Liver (tissue), 9 donors: ENCODE data around the gene LYRM2. TPM values are rescaled to one million over a fixed set of nuclear protein-coding genes. Genes with fewer than 3 reads are reported as not detected.

Experiments
- DNase-seq: peaks from one replicate; pipeline ENCODE4 v3.0.0-alpha.2; 2017; ENCODE audit warnings: low spot score
- H3K27ac ChIP-seq, 2 donors: one replicate each; pipeline ENCODE4 v1.7.0; 2013; ENCODE audit warnings: inconsistent platforms in 2 of 2, low read length in 2 of 2, control low read depth in 1 of 2, low read depth in 1 of 2, mild to moderate bottlenecking in 1 of 2
- H3K27me3 ChIP-seq, 4 donors: one replicate each; pipeline versions ENCODE4 v1.6.1 to v1.7.0; 2013; ENCODE audit warnings: low read length in 3 of 4, inconsistent platforms in 1 of 4, mild to moderate bottlenecking in 1 of 4, moderate library complexity in 1 of 4; ENCODE audit not compliant: control insufficient read depth in 4 of 4, insufficient read depth in 4 of 4
- H3K36me3 ChIP-seq, 4 donors: one replicate each; pipeline versions ENCODE4 v1.6.1 to v1.7.0; 2013; ENCODE audit warnings: low read length in 3 of 4, mild to moderate bottlenecking in 3 of 4, low read depth in 1 of 4, moderate library complexity in 1 of 4; ENCODE audit not compliant: control insufficient read depth in 4 of 4, insufficient read depth in 3 of 4
- H3K4me1 ChIP-seq, 4 donors: one replicate each; pipeline versions ENCODE4 v1.6.1 to v1.7.0; 2013; ENCODE audit warnings: low read length in 3 of 4, mild to moderate bottlenecking in 3 of 4, moderate library complexity in 1 of 4; ENCODE audit not compliant: control insufficient read depth in 4 of 4, insufficient read depth in 4 of 4
- H3K4me3 ChIP-seq, 3 donors: one replicate each; pipeline versions ENCODE4 v1.6.1 to v1.7.0; 2013; ENCODE audit warnings: low read length in 3 of 3, control low read depth in 1 of 3, low read depth in 1 of 3, mild to moderate bottlenecking in 1 of 3
- H3K9ac ChIP-seq, 2 donors: one replicate each; pipeline ENCODE4 v1.7.0; 2013; ENCODE audit warnings: low read length in 2 of 2, mild to moderate bottlenecking in 2 of 2, moderate library complexity in 2 of 2, control low read depth in 1 of 2, low read depth in 1 of 2
- H3K9me3 ChIP-seq, 4 donors: one replicate each; pipeline versions ENCODE4 v1.6.1 to v1.7.0; 2013; ENCODE audit warnings: low read length in 3 of 4; ENCODE audit not compliant: control insufficient read depth in 4 of 4
- EGR1 ChIP-seq, 2 donors: IDR thresholded peaks; 2 replicates each; pipeline ENCODE4 v1.6.1; 2016 to 2018; ENCODE audit warnings: antibody characterized with exemption in 2 of 2, low read depth in 2 of 2
- FOXA1 ChIP-seq: IDR thresholded peaks from 2 replicates; pipeline ENCODE4 v1.6.1; 2016; ENCODE audit warnings: antibody characterized with exemption
- FOXA2 ChIP-seq: IDR thresholded peaks from 2 replicates; pipeline ENCODE4 v1.6.1; 2016; ENCODE audit warnings: antibody characterized with exemption
- GABPA ChIP-seq, 2 donors: IDR thresholded peaks in 1 of 2; conservative IDR thresholded peaks in 1 of 2; 2 replicates each; pipeline ENCODE4 v1.6.1; 2016; ENCODE audit warnings: antibody characterized with exemption in 2 of 2, mild to moderate bottlenecking in 1 of 2, moderate library complexity in 1 of 2
- HNF4A ChIP-seq, 2 donors: conservative IDR thresholded peaks; 2 replicates each; pipeline ENCODE4 v1.6.1; 2016; ENCODE audit warnings: antibody characterized with exemption in 2 of 2, mild to moderate bottlenecking in 2 of 2
- HNF4G ChIP-seq: IDR thresholded peaks from 2 replicates; pipeline ENCODE4 v1.6.1; 2016; ENCODE audit warnings: antibody characterized with exemption
- JUND ChIP-seq, 2 donors: IDR thresholded peaks; 2 replicates each; pipeline ENCODE4 v1.6.1; 2016; ENCODE audit warnings: antibody characterized with exemption in 2 of 2
- NR2F2 ChIP-seq: IDR thresholded peaks from 2 replicates; pipeline ENCODE4 v1.6.1; 2016; ENCODE audit warnings: antibody characterized with exemption
- RAD21 ChIP-seq, 2 donors: IDR thresholded peaks; 2 replicates each; pipeline ENCODE4 v1.6.1; 2016; ENCODE audit warnings: antibody characterized with exemption in 2 of 2, mild to moderate bottlenecking in 2 of 2
- REST ChIP-seq: IDR thresholded peaks from 2 replicates; pipeline ENCODE4 v1.6.1; 2016; ENCODE audit warnings: antibody characterized with exemption, mild to moderate bottlenecking
- RXRA ChIP-seq, 2 donors: IDR thresholded peaks; 2 replicates each; pipeline ENCODE4 v1.6.1; 2017 to 2018; ENCODE audit warnings: antibody characterized with exemption in 2 of 2, mild to moderate bottlenecking in 1 of 2
- SP1 ChIP-seq: IDR thresholded peaks from 2 replicates; pipeline ENCODE4 v1.6.1; 2018; ENCODE audit warnings: antibody characterized with exemption, mild to moderate bottlenecking
- TAF1 ChIP-seq: conservative IDR thresholded peaks from 2 replicates; pipeline ENCODE4 v1.6.1; 2016; ENCODE audit warnings: antibody characterized with exemption, mild to moderate bottlenecking
- YY1 ChIP-seq: IDR thresholded peaks from 2 replicates; pipeline ENCODE4 v1.6.1; 2016; ENCODE audit warnings: antibody characterized with exemption, mild to moderate bottlenecking
- WGBS: extraction: QIAGEN DNeasy Blood & Tissue Kit; methylation state at CpG from one replicate; pipeline ENCODE4 v1.1.7; 2013; 5-methylcytosine and 5-hydroxymethylcytosine counted together
- polyA plus RNA-seq, 2 donors: library from polyadenylated mRNA; stranded (reverse) in 1 of 2; unstranded in 1 of 2; fragments of 200-250 nt in 1 of 2; fragments of >200 nt in 1 of 2; fragmentation: Nextera tagmentation in 1 of 2; extraction: Ambion mirVana in 1 of 2; gene quantifications; one replicate each; pipeline versions ENCODE4 v1.2.1 to v1.2.3, GENCODE V29; 2013 to 2015
- total RNA-seq, 2 donors: library from RNA; depleted of rRNA; stranded (reverse); fragments of >200 nt; gene quantifications; one replicate each; pipeline ENCODE4 v1.2.3, GENCODE V29; 2014
- TF ChIP-seq, protein P1 (sequence below): IDR thresholded peaks from 2 replicates; pipeline ENCODE4 v1.6.1; 2016; ENCODE audit warnings: antibody characterized with exemption
- TF ChIP-seq, protein P2 (sequence below): IDR thresholded peaks from 2 replicates; pipeline ENCODE4 v1.6.1; 2016; ENCODE audit warnings: antibody characterized with exemption
- TF ChIP-seq, protein P3 (sequence below): fragments of 150-350 bp; IDR thresholded peaks from 2 replicates; pipeline ENCODE4 v1.5.1; 2017; ENCODE audit warnings: improper control_type of control experiment, low read depth, low read length; ENCODE audit not compliant: missing input control
- TF ChIP-seq, protein P4 (sequence below): IDR thresholded peaks from 2 replicates; pipeline ENCODE4 v1.6.1; 2016; ENCODE audit warnings: antibody characterized with exemption
- donor health status: healthy.
- donor health status: healthy.
- donor health status: healthy.
- donor health status: healthy.
- donor health status: healthy.

LYRM2 gene
- total and polyA plus RNA-seq, 4 donors: 8.9 to 34.7 (median 12.4) TPM

DNA sequence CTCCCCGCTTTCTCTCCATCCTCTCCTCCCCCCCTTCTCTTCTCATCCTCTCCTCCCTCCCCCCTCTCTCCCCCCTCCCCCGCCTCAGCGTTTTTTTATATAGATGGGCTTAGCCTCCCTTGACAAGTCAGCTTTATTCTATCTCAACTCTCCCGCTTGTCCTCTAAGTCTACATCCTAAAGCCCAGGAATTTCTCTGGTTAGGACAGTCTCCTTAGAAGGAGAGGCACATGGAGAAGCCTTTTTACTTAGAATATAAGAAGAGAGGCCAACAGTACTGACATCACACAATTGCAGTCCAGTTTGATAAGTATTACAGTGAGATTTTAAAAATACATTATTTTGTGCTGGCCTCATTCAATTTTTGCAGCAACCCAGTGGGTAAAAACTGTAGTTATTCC is 83.5 kb downstream of the LYRM2 start (continued):
- no peak for TF ChIP-seq NR2F2
- no peak for TF ChIP-seq GABPA (IDR thresholded peaks at IDR 0.05 in 1 of 2, conservative IDR thresholded peaks at IDR 0.05 in 1 of 2)

GRCh38 chr6:89554106-89554505 is 84.4 kb downstream of the LYRM2 start:
- H3K4me1 ChIP-seq: no peaks in the 10 kb centered on the region
- H3K9ac ChIP-seq: no peak overlapping the region
- WGBS: 94% methylated on average over 5 of the region's 5 CpGs
- no peak for DNase-seq
- H3K9me3 ChIP-seq: peaks cover 0 to 5% (median 3%) of the 10 kb centered on the region in 4 donors
- H3K4me3 ChIP-seq: no peak overlapping the region
- H3K27ac ChIP-seq: no peak overlapping the region
- H3K27me3 ChIP-seq: no peaks in the 10 kb centered on the region
- TF ChIP-seq RAD21 (IDR thresholded peaks at IDR 0.05): no peak
- no peak for TF ChIP-seq TAF1
- TF ChIP-seq HNF4G: no peak
- no peak for TF ChIP-seq REST
- no peak for TF ChIP-seq JUND (IDR thresholded peaks at IDR 0.05)
- TF ChIP-seq, protein P1, sequence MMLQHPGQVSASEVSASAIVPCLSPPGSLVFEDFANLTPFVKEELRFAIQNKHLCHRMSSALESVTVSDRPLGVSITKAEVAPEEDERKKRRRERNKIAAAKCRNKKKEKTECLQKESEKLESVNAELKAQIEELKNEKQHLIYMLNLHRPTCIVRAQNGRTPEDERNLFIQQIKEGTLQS: no peak
- TF ChIP-seq SP1: no peak
- no peak for TF ChIP-seq RXRA (IDR thresholded peaks at IDR 0.05)
- TF ChIP-seq, protein P2, sequence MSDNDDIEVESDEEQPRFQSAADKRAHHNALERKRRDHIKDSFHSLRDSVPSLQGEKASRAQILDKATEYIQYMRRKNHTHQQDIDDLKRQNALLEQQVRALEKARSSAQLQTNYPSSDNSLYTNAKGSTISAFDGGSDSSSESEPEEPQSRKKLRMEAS: no peak
- TF ChIP-seq FOXA1: no peak
- no peaks in the 10 kb centered on the region for H3K36me3 ChIP-seq

GRCh38 chr6:89553431-89553830 is 85.1 kb downstream of the LYRM2 start:
- H3K27me3 ChIP-seq: no peaks in the 10 kb centered on the region
- H3K27ac ChIP-seq: no peak overlapping the region
- no peak overlapping the region for H3K9ac ChIP-seq
- WGBS: 92% methylated on average over 5 of the region's 5 CpGs
- no peak overlapping the region for H3K4me3 ChIP-seq
- TF ChIP-seq, protein P3, sequence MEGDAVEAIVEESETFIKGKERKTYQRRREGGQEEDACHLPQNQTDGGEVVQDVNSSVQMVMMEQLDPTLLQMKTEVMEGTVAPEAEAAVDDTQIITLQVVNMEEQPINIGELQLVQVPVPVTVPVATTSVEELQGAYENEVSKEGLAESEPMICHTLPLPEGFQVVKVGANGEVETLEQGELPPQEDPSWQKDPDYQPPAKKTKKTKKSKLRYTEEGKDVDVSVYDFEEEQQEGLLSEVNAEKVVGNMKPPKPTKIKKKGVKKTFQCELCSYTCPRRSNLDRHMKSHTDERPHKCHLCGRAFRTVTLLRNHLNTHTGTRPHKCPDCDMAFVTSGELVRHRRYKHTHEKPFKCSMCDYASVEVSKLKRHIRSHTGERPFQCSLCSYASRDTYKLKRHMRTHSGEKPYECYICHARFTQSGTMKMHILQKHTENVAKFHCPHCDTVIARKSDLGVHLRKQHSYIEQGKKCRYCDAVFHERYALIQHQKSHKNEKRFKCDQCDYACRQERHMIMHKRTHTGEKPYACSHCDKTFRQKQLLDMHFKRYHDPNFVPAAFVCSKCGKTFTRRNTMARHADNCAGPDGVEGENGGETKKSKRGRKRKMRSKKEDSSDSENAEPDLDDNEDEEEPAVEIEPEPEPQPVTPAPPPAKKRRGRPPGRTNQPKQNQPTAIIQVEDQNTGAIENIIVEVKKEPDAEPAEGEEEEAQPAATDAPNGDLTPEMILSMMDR: no peak
- TF ChIP-seq, protein P1: no peak
- no peak for TF ChIP-seq HNF4G
- TF ChIP-seq JUND (IDR thresholded peaks at IDR 0.05): no peak
- TF ChIP-seq, protein P4, sequence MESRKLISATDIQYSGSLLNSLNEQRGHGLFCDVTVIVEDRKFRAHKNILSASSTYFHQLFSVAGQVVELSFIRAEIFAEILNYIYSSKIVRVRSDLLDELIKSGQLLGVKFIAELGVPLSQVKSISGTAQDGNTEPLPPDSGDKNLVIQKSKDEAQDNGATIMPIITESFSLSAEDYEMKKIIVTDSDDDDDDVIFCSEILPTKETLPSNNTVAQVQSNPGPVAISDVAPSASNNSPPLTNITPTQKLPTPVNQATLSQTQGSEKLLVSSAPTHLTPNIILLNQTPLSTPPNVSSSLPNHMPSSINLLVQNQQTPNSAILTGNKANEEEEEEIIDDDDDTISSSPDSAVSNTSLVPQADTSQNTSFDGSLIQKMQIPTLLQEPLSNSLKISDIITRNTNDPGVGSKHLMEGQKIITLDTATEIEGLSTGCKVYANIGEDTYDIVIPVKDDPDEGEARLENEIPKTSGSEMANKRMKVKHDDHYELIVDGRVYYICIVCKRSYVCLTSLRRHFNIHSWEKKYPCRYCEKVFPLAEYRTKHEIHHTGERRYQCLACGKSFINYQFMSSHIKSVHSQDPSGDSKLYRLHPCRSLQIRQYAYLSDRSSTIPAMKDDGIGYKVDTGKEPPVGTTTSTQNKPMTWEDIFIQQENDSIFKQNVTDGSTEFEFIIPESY: no peak
- no peak for TF ChIP-seq RAD21 (IDR thresholded peaks at IDR 0.05)
- TF ChIP-seq SP1: no peak
- TF ChIP-seq YY1: no peak
- TF ChIP-seq NR2F2: no peak
- no peak for TF ChIP-seq EGR1 (IDR thresholded peaks at IDR 0.05; ENCODE audit: low read depth in 2 of 2)
- no peak for TF ChIP-seq GABPA (IDR thresholded peaks at IDR 0.05 in 1 of 2, conservative IDR thresholded peaks at IDR 0.05 in 1 of 2)
- TF ChIP-seq REST: no peak
- no peak for TF ChIP-seq FOXA1
- TF ChIP-seq HNF4A (conservative IDR thresholded peaks at IDR 0.05): no peak
- TF ChIP-seq FOXA2: no peak
- no peak for DNase-seq
- H3K9me3 ChIP-seq: peaks cover 0 to 5% (median 3%) of the 10 kb centered on the region in 4 donors
- no peaks in the 10 kb centered on the region for H3K4me1 ChIP-seq
- no peaks in the 10 kb centered on the region for H3K36me3 ChIP-seq
